Measurements from ENCODE around the gene ARPC4.

ARPC4 gene

GRCh38 chr3:9781978-9782603 lies 10.8 kb upstream of the ARPC4 start:
- TF ChIP-seq YY1 (IDR thresholded peaks at IDR 0.05; ENCODE audit: low read depth) (no peak), TCF12 (IDR thresholded peaks at IDR 0.05; ENCODE audit: low read depth) (no peak), USF1 (IDR thresholded peaks at IDR 0.05) (no peak), NFIC (IDR thresholded peaks at IDR 0.05) (no peak), TAF1 (IDR thresholded peaks at IDR 0.05; ENCODE audit: low read depth) (no peak)

- TF ChIP-seq CEBPB (IDR thresholded peaks at IDR 0.05) (no peak), EGR1 (IDR thresholded peaks at IDR 0.05) (no peak), MAX (IDR thresholded peaks at IDR 0.05) (no peak), TEAD4 (IDR thresholded peaks at IDR 0.05) (no peak), EP300 (IDR thresholded peaks at IDR 0.05; ENCODE audit: borderline replicate concordance) (no peak), ZBTB7A (IDR thresholded peaks at IDR 0.05; ENCODE audit: low read depth) (no peak), TCF12 (IDR thresholded peaks at IDR 0.05; ENCODE audit: low read depth) (no peak)
These were observed 10.1 kb upstream of the ARPC4 start for GRCh38 chr3:9782770-9783169.

GRCh38 chr3:9783954-9784353 lies 8.9 kb upstream of the ARPC4 start:
- TF ChIP-seq EGR1 (IDR thresholded peaks at IDR 0.05) (no peak), USF1 (IDR thresholded peaks at IDR 0.05) (no peak), YY1 (IDR thresholded peaks at IDR 0.05; ENCODE audit: low read depth) (no peak), TAF1 (IDR thresholded peaks at IDR 0.05; ENCODE audit: low read depth) (no peak), CREB1 (IDR thresholded peaks at IDR 0.05; ENCODE audit: low read depth) (no peak), FOXM1 (IDR thresholded peaks at IDR 0.05; ENCODE audit: borderline replicate concordance, low read depth) (no peak), RAD21 (IDR thresholded peaks at IDR 0.05; ENCODE audit: low read depth) (no peak), EP300 (IDR thresholded peaks at IDR 0.05; ENCODE audit: borderline replicate concordance) (no peak), TEAD4 (IDR thresholded peaks at IDR 0.05) (no peak), TCF12 (IDR thresholded peaks at IDR 0.05; ENCODE audit: low read depth) (no peak), MAX (IDR thresholded peaks at IDR 0.05) (no peak), CEBPB (IDR thresholded peaks at IDR 0.05) (no peak), NFIC (IDR thresholded peaks at IDR 0.05) (no peak), REST (IDR thresholded peaks at IDR 0.05; ENCODE audit: low read depth) (no peak), ZBTB7A (IDR thresholded peaks at IDR 0.05; ENCODE audit: low read depth) (no peak)

GRCh38 chr3:9784965-9785364 lies 7.9 kb upstream of the ARPC4 start:
- TF ChIP-seq MAX (IDR thresholded peaks at IDR 0.05) (no peak), REST (IDR thresholded peaks at IDR 0.05; ENCODE audit: low read depth) (no peak), TEAD4 (IDR thresholded peaks at IDR 0.05) (no peak), EP300 (IDR thresholded peaks at IDR 0.05; ENCODE audit: borderline replicate concordance) (no peak), USF1 (IDR thresholded peaks at IDR 0.05) (no peak), TAF1 (IDR thresholded peaks at IDR 0.05; ENCODE audit: low read depth) (no peak), NFIC (IDR thresholded peaks at IDR 0.05) (no peak), RAD21 (IDR thresholded peaks at IDR 0.05; ENCODE audit: low read depth) (no peak), TCF12 (IDR thresholded peaks at IDR 0.05; ENCODE audit: low read depth) (no peak)

- TF ChIP-seq TCF12 (IDR thresholded peaks at IDR 0.05; ENCODE audit: low read depth) (no peak), ZBTB7A (IDR thresholded peaks at IDR 0.05; ENCODE audit: low read depth) (no peak), CREB1 (IDR thresholded peaks at IDR 0.05; ENCODE audit: low read depth) (no peak), TEAD4 (IDR thresholded peaks at IDR 0.05) (no peak), REST (IDR thresholded peaks at IDR 0.05; ENCODE audit: low read depth) (no peak), TAF1 (IDR thresholded peaks at IDR 0.05; ENCODE audit: low read depth) (no peak), FOXM1 (IDR thresholded peaks at IDR 0.05; ENCODE audit: borderline replicate concordance, low read depth) (no peak), EGR1 (IDR thresholded peaks at IDR 0.05) (no peak), RAD21 (IDR thresholded peaks at IDR 0.05; ENCODE audit: low read depth) (no peak), NFIC (IDR thresholded peaks at IDR 0.05) (no peak), YY1 (IDR thresholded peaks at IDR 0.05; ENCODE audit: low read depth) (no peak)
These were observed 7.3 kb upstream of the ARPC4 start for GRCh38 chr3:9785602-9786001.

Data from Ishikawa (cell line).